GM23338 (cell line): Measurements from ENCODE around the gene DDX54. TPM values are rescaled to one million over a fixed set of nuclear protein-coding genes. Genes with fewer than 3 reads are reported as not detected.

ENCODE experiments used
- ATAC-seq: fragments of 200-7000 bp; cut with Tn5 transposase; 3 replicates; pipeline ENCODE4 v1.9.1; 2020
- DNase-seq: peaks from one replicate; pipeline ENCODE4 v3.0.0-alpha.2; 2015; ENCODE audit warnings: low spot score
- H2AFZ ChIP-seq: fragments of 200-600 bp; sonication (generic); 2 replicates; pipeline ENCODE4 v1.8.0; 2016; ENCODE audit warnings: antibody characterized with exemption, mild to moderate bottlenecking, moderate library complexity
- H3F3A ChIP-seq: fragments of 200-600 bp; sonication (generic); replicated peaks from 2 replicates; pipeline ENCODE4 v1.8.0; 2017; ENCODE audit warnings: antibody characterized with exemption, mixed run types, low read depth
- H3K27ac ChIP-seq: fragments of 200-600 bp; sonication (generic); 2 replicates; pipeline ENCODE4 v1.6.1; 2016; ENCODE audit warnings: low read depth
- H3K27me3 ChIP-seq: fragments of 200-600 bp; sonication (generic); 2 replicates; pipeline ENCODE4 v1.8.0; 2016; ENCODE audit warnings: mild to moderate bottlenecking, mixed run types, moderate library complexity; ENCODE audit not compliant: insufficient read depth
- H3K36me3 ChIP-seq: fragments of 200-600 bp; sonication (generic); 2 replicates; pipeline ENCODE4 v1.8.0; 2016; ENCODE audit warnings: mild to moderate bottlenecking; ENCODE audit not compliant: insufficient read depth
- H3K4me1 ChIP-seq: fragments of 200-600 bp; sonication (generic); 2 replicates; pipeline ENCODE4 v1.8.0; 2016; ENCODE audit warnings: mild to moderate bottlenecking, moderate library complexity; ENCODE audit not compliant: insufficient read depth
- H3K4me2 ChIP-seq: fragments of 200-600 bp; sonication (generic); 2 replicates; pipeline ENCODE4 v1.7.1; 2017; ENCODE audit warnings: mixed run types
- H3K4me3 ChIP-seq: fragments of 200-600 bp; sonication (generic); 2 replicates; pipeline ENCODE4 v1.6.1; 2016; ENCODE audit warnings: mixed run types
- H3K79me2 ChIP-seq: fragments of 200-600 bp; sonication (generic); replicated peaks from 2 replicates; pipeline ENCODE4 v1.8.0; 2017; ENCODE audit warnings: mild to moderate bottlenecking; ENCODE audit not compliant: insufficient read depth
- H3K9me2 ChIP-seq: fragments of 200-600 bp; sonication (generic); 2 replicates; pipeline ENCODE4 v1.8.0; 2017; ENCODE audit not compliant: insufficient read depth
- H4K20me1 ChIP-seq: fragments of 200-600 bp; sonication (generic); replicated peaks from 2 replicates; pipeline ENCODE4 v1.8.0; 2017; ENCODE audit warnings: mild to moderate bottlenecking; ENCODE audit not compliant: insufficient read depth
- H3K27ac Mint-ChIP-seq: 2 replicates; pipeline ENCODE4 v1.8.0; 2020; ENCODE audit warnings: inconsistent platforms, mild to moderate bottlenecking, moderate library complexity, mixed read lengths
- H3K27me3 Mint-ChIP-seq: 3 replicates; pipeline ENCODE4 v1.8.0; 2022; ENCODE audit warnings: low read depth, mild to moderate bottlenecking, moderate library complexity, mixed read lengths, inconsistent platforms; ENCODE audit not compliant: insufficient read depth, poor library complexity
- H3K36me3 Mint-ChIP-seq: 3 replicates; pipeline ENCODE4 v1.8.0; 2021; ENCODE audit warnings: low read depth, mild to moderate bottlenecking, inconsistent platforms, moderate library complexity, mixed read lengths
- H3K4me1 Mint-ChIP-seq: 3 replicates; pipeline ENCODE4 v1.8.0; 2020; ENCODE audit warnings: mild to moderate bottlenecking, inconsistent platforms, mixed read lengths
- H3K4me3 Mint-ChIP-seq: 3 replicates; pipeline ENCODE4 v1.8.0; 2021; ENCODE audit warnings: moderate library complexity, mild to moderate bottlenecking, inconsistent platforms, mixed read lengths
- H3K9me3 Mint-ChIP-seq: 3 replicates; pipeline ENCODE4 v1.8.0; 2020; ENCODE audit warnings: moderate library complexity, mild to moderate bottlenecking, inconsistent platforms, mixed read lengths
- CREB1 ChIP-seq: fragments of 250-450 bp; sonication (Bioruptor Pico); IDR thresholded peaks from 2 replicates; pipeline ENCODE4 v1.5.0; 2020; ENCODE audit warnings: low read depth, mild to moderate bottlenecking, moderate library complexity
- ETS1 ChIP-seq: IDR thresholded peaks from 2 replicates; pipeline ENCODE4 v1.6.1; 2016; ENCODE audit warnings: antibody characterized with exemption
- EZH2 ChIP-seq: fragments of 200-600 bp; sonication (generic); IDR thresholded peaks from one replicate; pipeline ENCODE4 v1.8.0; 2017; ENCODE audit warnings: antibody characterized with exemption, mild to moderate bottlenecking, low read depth; ENCODE audit not compliant: unreplicated experiment
- EZH2phosphoT487 ChIP-seq: fragments of 200-600 bp; sonication (generic); IDR thresholded peaks from one replicate; pipeline ENCODE4 v1.8.1; 2018; ENCODE audit warnings: antibody characterized with exemption; ENCODE audit not compliant: unreplicated experiment
- JUNB ChIP-seq: IDR thresholded peaks from one replicate; pipeline ENCODE4 v1.6.1; 2016; ENCODE audit warnings: antibody characterized with exemption; ENCODE audit not compliant: unreplicated experiment
- NANOG ChIP-seq: IDR thresholded peaks from 2 replicates; pipeline ENCODE4 v1.6.1; 2016; ENCODE audit warnings: antibody characterized with exemption, borderline replicate concordance
- POLR2AphosphoS5 ChIP-seq: IDR thresholded peaks from 2 replicates; pipeline ENCODE4 v1.6.1; 2016; ENCODE audit warnings: antibody characterized with exemption, low read depth
- REST ChIP-seq: IDR thresholded peaks from one replicate; pipeline ENCODE4 v1.6.1; 2018; ENCODE audit warnings: antibody characterized with exemption; ENCODE audit not compliant: unreplicated experiment
- STAT1 ChIP-seq: IDR thresholded peaks from one replicate; pipeline ENCODE4 v1.6.1; 2016; ENCODE audit warnings: antibody characterized with exemption; ENCODE audit not compliant: unreplicated experiment
- ZNF114 ChIP-seq: fragments of 250-450 bp; sonication (Bioruptor Pico); IDR thresholded peaks from 2 replicates; pipeline ENCODE4 v1.5.0; 2020; ENCODE audit warnings: mild to moderate bottlenecking, moderate library complexity
- ZNF331 ChIP-seq: fragments of 250-450 bp; sonication (Bioruptor Pico); IDR thresholded peaks from 2 replicates; pipeline ENCODE4 v1.5.0; 2020; ENCODE audit warnings: low read depth, mild to moderate bottlenecking, moderate library complexity
- polyA plus RNA-seq: library from polyadenylated mRNA; unstranded; fragments of >200 nt; fragmentation: Nextera tagmentation; extraction: Ambion mirVana; gene quantifications from 2 replicates; pipeline ENCODE4 v1.2.1, GENCODE V29; 2016
- total RNA-seq: library from RNA; depleted of rRNA; stranded (reverse); fragments of >200 nt; shearing (Covaris generic); gene quantifications from 2 replicates; pipeline ENCODE4 v1.2.3, GENCODE V29; 2014
- TF ChIP-seq, protein P1 (sequence below): fragments of 250-450 bp; sonication (Bioruptor Pico); IDR thresholded peaks from 2 replicates; pipeline ENCODE4 v1.5.0; 2020; ENCODE audit warnings: mild to moderate bottlenecking, moderate library complexity
- TF ChIP-seq, protein P2 (sequence below), 2 experiments: fragments of 200-600 bp in 1 of 2; sonication (generic) in 1 of 2; conservative IDR thresholded peaks; 2 replicates each; pipeline versions ENCODE4 v1.5.1 to v1.6.1; 2016 to 2017; ENCODE audit warnings: antibody characterized with exemption in 2 of 2, low read depth in 2 of 2, mild to moderate bottlenecking in 2 of 2, moderate library complexity in 1 of 2

DDX54 gene
- total and polyA plus RNA-seq, 2 experiments from 2014 or later = 84.1 to 89.4 TPM

DNA sequence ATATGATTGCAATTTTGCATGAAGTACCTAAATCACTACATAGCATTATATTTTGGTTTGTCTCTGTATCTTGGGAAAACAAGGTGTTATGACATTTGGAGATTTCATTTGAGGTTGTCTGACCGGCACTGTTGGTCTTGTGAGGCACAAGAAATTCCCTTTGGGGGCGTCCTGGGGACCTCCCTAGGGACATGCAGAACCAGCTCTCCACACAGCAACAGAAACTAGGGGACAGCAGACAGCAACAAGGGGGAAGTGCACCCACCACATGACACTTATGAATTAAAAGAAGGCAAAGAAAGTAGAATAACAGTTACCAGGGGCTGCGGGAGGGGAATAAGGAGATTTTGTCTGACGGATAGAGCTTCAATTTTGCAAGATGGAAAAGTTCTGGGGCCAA is 14.4 kb downstream of the DDX54 start:
- Histone ChIP-seq H2AFZ (no peak overlapping the region), H3K4me1 (no peaks in the 10 kb centered on the region), H3K4me3 (no peak overlapping the region), H4K20me1 (peaks cover 9% of the 10 kb centered on the region; the same call in 1 of the 2 replicates), H3K36me3 (peaks cover 45% of the 10 kb centered on the region), H3K27me3 (no peaks in the 10 kb centered on the region), H3F3A (peaks cover 3% of the 10 kb centered on the region; the same call in 1 of the 2 replicates), H3K79me2 (no peaks in the 10 kb centered on the region; the same call in 1 of the 2 replicates), H3K27ac (no peak overlapping the region), H3K4me2 (no peak overlapping the region), H3K9me2 (no peaks in the 10 kb centered on the region)
- no peak for DNase-seq
- Mint-ChIP-seq H3K36me3 (peaks cover 73% of the 10 kb centered on the region), H3K27me3 (peaks cover 18% of the 10 kb centered on the region), H3K9me3 (no peaks in the 10 kb centered on the region), H3K4me3 (no peak overlapping the region; the same call in 2 of the 3 replicates), H3K4me1 (no peaks in the 10 kb centered on the region), H3K27ac (no peak overlapping the region)
- TF ChIP-seq STAT1 = no peak
- no peak for TF ChIP-seq EZH2phosphoT487
- no peak for TF ChIP-seq POLR2AphosphoS5
- no peak for TF ChIP-seq NANOG
- TF ChIP-seq REST = no peak
- no peak for TF ChIP-seq EZH2
- no peak for TF ChIP-seq CREB1 (CRISPR knock-in tag)
- TF ChIP-seq ZNF114 = no peak
- TF ChIP-seq JUNB = no peak
- TF ChIP-seq, protein P1, sequence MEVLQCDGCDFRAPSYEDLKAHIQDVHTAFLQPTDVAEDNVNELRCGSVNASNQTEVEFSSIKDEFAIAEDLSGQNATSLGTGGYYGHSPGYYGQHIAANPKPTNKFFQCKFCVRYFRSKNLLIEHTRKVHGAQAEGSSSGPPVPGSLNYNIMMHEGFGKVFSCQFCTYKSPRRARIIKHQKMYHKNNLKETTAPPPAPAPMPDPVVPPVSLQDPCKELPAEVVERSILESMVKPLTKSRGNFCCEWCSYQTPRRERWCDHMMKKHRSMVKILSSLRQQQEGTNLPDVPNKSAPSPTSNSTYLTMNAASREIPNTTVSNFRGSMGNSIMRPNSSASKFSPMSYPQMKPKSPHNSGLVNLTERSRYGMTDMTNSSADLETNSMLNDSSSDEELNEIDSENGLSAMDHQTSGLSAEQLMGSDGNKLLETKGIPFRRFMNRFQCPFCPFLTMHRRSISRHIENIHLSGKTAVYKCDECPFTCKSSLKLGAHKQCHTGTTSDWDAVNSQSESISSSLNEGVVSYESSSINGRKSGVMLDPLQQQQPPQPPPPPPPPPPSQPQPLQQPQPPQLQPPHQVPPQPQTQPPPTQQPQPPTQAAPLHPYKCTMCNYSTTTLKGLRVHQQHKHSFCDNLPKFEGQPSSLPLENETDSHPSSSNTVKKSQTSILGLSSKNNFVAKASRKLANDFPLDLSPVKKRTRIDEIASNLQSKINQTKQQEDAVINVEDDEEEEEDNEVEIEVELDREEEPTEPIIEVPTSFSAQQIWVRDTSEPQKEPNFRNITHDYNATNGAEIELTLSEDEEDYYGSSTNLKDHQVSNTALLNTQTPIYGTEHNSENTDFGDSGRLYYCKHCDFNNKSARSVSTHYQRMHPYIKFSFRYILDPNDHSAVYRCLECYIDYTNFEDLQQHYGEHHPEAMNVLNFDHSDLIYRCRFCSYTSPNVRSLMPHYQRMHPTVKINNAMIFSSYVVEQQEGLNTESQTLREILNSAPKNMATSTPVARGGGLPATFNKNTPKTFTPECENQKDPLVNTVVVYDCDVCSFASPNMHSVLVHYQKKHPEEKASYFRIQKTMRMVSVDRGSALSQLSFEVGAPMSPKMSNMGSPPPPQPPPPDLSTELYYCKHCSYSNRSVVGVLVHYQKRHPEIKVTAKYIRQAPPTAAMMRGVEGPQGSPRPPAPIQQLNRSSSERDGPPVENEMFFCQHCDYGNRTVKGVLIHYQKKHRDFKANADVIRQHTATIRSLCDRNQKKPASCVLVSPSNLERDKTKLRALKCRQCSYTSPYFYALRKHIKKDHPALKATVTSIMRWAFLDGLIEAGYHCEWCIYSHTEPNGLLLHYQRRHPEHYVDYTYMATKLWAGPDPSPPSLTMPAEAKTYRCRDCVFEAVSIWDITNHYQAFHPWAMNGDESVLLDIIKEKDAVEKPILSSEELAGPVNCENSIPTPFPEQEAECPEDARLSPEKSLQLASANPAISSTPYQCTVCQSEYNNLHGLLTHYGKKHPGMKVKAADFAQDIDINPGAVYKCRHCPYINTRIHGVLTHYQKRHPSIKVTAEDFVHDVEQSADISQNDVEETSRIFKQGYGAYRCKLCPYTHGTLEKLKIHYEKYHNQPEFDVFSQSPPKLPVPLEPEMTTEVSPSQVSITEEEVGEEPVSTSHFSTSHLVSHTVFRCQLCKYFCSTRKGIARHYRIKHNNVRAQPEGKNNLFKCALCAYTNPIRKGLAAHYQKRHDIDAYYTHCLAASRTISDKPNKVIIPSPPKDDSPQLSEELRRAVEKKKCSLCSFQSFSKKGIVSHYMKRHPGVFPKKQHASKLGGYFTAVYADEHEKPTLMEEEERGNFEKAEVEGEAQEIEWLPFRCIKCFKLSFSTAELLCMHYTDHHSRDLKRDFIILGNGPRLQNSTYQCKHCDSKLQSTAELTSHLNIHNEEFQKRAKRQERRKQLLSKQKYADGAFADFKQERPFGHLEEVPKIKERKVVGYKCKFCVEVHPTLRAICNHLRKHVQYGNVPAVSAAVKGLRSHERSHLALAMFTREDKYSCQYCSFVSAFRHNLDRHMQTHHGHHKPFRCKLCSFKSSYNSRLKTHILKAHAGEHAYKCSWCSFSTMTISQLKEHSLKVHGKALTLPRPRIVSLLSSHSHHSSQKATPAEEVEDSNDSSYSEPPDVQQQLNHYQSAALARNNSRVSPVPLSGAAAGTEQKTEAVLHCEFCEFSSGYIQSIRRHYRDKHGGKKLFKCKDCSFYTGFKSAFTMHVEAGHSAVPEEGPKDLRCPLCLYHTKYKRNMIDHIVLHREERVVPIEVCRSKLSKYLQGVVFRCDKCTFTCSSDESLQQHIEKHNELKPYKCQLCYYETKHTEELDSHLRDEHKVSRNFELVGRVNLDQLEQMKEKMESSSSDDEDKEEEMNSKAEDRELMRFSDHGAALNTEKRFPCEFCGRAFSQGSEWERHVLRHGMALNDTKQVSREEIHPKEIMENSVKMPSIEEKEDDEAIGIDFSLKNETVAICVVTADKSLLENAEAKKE (CRISPR knock-in tag) = no peak
- TF ChIP-seq ETS1 = no peak
- TF ChIP-seq ZNF331 (CRISPR knock-in tag) = no peak
- TF ChIP-seq, protein P2, sequence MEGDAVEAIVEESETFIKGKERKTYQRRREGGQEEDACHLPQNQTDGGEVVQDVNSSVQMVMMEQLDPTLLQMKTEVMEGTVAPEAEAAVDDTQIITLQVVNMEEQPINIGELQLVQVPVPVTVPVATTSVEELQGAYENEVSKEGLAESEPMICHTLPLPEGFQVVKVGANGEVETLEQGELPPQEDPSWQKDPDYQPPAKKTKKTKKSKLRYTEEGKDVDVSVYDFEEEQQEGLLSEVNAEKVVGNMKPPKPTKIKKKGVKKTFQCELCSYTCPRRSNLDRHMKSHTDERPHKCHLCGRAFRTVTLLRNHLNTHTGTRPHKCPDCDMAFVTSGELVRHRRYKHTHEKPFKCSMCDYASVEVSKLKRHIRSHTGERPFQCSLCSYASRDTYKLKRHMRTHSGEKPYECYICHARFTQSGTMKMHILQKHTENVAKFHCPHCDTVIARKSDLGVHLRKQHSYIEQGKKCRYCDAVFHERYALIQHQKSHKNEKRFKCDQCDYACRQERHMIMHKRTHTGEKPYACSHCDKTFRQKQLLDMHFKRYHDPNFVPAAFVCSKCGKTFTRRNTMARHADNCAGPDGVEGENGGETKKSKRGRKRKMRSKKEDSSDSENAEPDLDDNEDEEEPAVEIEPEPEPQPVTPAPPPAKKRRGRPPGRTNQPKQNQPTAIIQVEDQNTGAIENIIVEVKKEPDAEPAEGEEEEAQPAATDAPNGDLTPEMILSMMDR (conservative IDR thresholded peaks at IDR 0.05; ENCODE audit: low read depth in 2 of 2) = no peak
- no peak for ATAC-seq
